HepG2 (cell line): ENCODE results near the gene GNPDA1. TPM values are rescaled to one million over a fixed set of nuclear protein-coding genes. Genes with fewer than 3 reads are reported as not detected.

ENCODE experiments used
- ATAC-seq: fragments of 200-7000 bp; cut with Tn5 transposase; 3 replicates; pipeline ENCODE4 v1.9.1; 2020; ENCODE audit warnings: mild to moderate bottlenecking, moderate library complexity
- BruUV-seq: library from RNA; stranded (reverse); fragments of 400-500 nt; replicated peaks from 2 replicates; lab custom pipeline; 2021; lab: Mats Ljungman, UMichigan
- CTCF ChIA-PET: fragments of 300-600 bp; formaldehyde crosslinking; extraction: SDS; loops from one replicate; lab custom pipeline; 2021; ENCODE audit warnings: low total read pairs, inconsistent platforms, low intra/inter-chr PET ratio; lab: Yijun Ruan, JAX
- POLR2A ChIA-PET: fragments of 350-600 bp; sonication (Branson Sonifier 250); formaldehyde crosslinking; loops from one replicate; lab custom pipeline; 2020; ENCODE audit warnings: antibody characterized with exemption, inconsistent platforms; lab: Yijun Ruan, JAX
- DNase-seq: peaks from one replicate; pipeline ENCODE4 v3.0.0-alpha.2; 2015; ENCODE audit warnings: low spot score
- FAIRE-seq: peaks from 3 replicates; lab custom pipeline; 2011; peaks lifted over from hg19 to GRCh38; lab: Jason Lieb, UNC
- H2AFZ ChIP-seq: one replicate; pipeline ENCODE4 v1.6.1; 2011; ENCODE audit warnings: low read length, inconsistent platforms
- H3K27ac ChIP-seq: fragments of 300-600 bp; 3 replicates; pipeline ENCODE4 v1.8.0; 2011; ENCODE audit warnings: mixed run types, mild to moderate bottlenecking, mixed read lengths, low read length, inconsistent platforms; ENCODE audit not compliant: insufficient read depth; ENCODE audit errors: extremely low read length
- H3K27me3 ChIP-seq, 2 experiments: fragments of 200-600 bp in 1 of 2; 2 replicates in 1 of 2; 3 replicates in 1 of 2; pipeline versions ENCODE4 v1.6.0 to v1.8.0; 2011; ENCODE audit warnings: low read length in 2 of 2, mild to moderate bottlenecking in 2 of 2, moderate library complexity in 2 of 2, inconsistent platforms in 1 of 2; ENCODE audit not compliant: insufficient read depth in 2 of 2, control insufficient read depth in 1 of 2
- H3K36me3 ChIP-seq, 2 experiments: fragments of 200-600 bp in 1 of 2; replicated peaks in 1 of 2; 2 replicates in 1 of 2; 3 replicates in 1 of 2; pipeline versions ENCODE4 v1.5.1 to v1.8.0; 2011; ENCODE audit warnings: low read length in 2 of 2, inconsistent platforms in 1 of 2; ENCODE audit not compliant: insufficient read depth in 2 of 2, control insufficient read depth in 1 of 2
- H3K4me1 ChIP-seq: 2 replicates; pipeline ENCODE4 v1.5.1; 2012; ENCODE audit warnings: low read length, inconsistent platforms; ENCODE audit not compliant: insufficient read depth
- H3K4me2 ChIP-seq: 2 replicates; pipeline ENCODE4 v1.6.0; 2011; ENCODE audit warnings: low read depth, low read length, inconsistent platforms
- H3K4me3 ChIP-seq, 3 experiments: fragments of 200-600 bp in 1 of 3; sonication (generic), shearing (Covaris generic) in 1 of 3; replicated peaks in 1 of 3; 2 replicates each; pipeline ENCODE4 v1.5.1; 2011 to 2016; ENCODE audit warnings: low read length in 3 of 3, inconsistent platforms in 2 of 3, low read depth in 2 of 3, mild to moderate bottlenecking in 2 of 3, control low read depth in 1 of 3, mixed read lengths in 1 of 3; ENCODE audit not compliant: insufficient read depth in 1 of 3
- H3K79me2 ChIP-seq: one replicate; pipeline ENCODE4 v1.6.1; 2011; ENCODE audit warnings: low read length, inconsistent platforms; ENCODE audit not compliant: insufficient read depth
- H3K9ac ChIP-seq: 2 replicates; pipeline ENCODE4 v1.6.0; 2011; ENCODE audit warnings: mild to moderate bottlenecking, low read depth, low read length, inconsistent platforms; ENCODE audit not compliant: insufficient read depth
- H3K9me3 ChIP-seq: 2 replicates; pipeline ENCODE4 v1.5.1; 2012; ENCODE audit warnings: mild to moderate bottlenecking, low read length
- H4K20me1 ChIP-seq: 2 replicates; pipeline ENCODE4 v1.6.0; 2011; ENCODE audit warnings: inconsistent platforms, mild to moderate bottlenecking, low read length, moderate library complexity; ENCODE audit not compliant: insufficient read depth
- ATF7-NPFF ChIP-seq: sonication (generic); formaldehyde crosslinking; IDR thresholded peaks from 2 replicates; pipeline ENCODE4 v1.8.1; 2023; ENCODE audit warnings: mild to moderate bottlenecking, low read depth, missing genetic modification reagents, moderate library complexity
- DBP ChIP-seq: sonication (generic); formaldehyde crosslinking; IDR thresholded peaks from 2 replicates; pipeline ENCODE4 v1.4.0; 2020; ENCODE audit warnings: missing genetic modification reagents; ENCODE audit errors: not compliant biosample characterization
- FOSL1 ChIP-seq: sonication (generic); formaldehyde crosslinking; IDR thresholded peaks from 2 replicates; pipeline ENCODE4 v1.9.0; 2021; ENCODE audit warnings: missing genetic modification reagents, borderline replicate concordance
- LBX2 ChIP-seq: sonication (generic); formaldehyde crosslinking; IDR thresholded peaks from 2 replicates; pipeline ENCODE4 v1.5.0; 2020; ENCODE audit warnings: missing genetic modification reagents, mild to moderate bottlenecking, borderline replicate concordance
- MAZ ChIP-seq, 2 experiments: sonication (generic) in 1 of 2; formaldehyde crosslinking in 1 of 2; IDR thresholded peaks; 2 replicates each; pipeline versions ENCODE4 v1.5.0 to v1.6.1; 2012 to 2020; ENCODE audit warnings: low read depth in 2 of 2, mild to moderate bottlenecking in 2 of 2, borderline replicate concordance in 1 of 2, improper control_type of control experiment in 1 of 2, low read length in 1 of 2, missing genetic modification reagents in 1 of 2, moderate library complexity in 1 of 2
- MTERF4 ChIP-seq: sonication (generic); formaldehyde crosslinking; IDR thresholded peaks from 2 replicates; pipeline ENCODE4 v1.8.0; 2023; ENCODE audit warnings: mild to moderate bottlenecking, missing genetic modification reagents
- PHB2 ChIP-seq: fragments of 450-650 bp; IDR thresholded peaks from 2 replicates; pipeline ENCODE4 v1.6.1; 2018; ENCODE audit not compliant: partially characterized antibody
- SOX6 ChIP-seq, 2 experiments: fragments of 450-650 bp in 1 of 2; sonication (generic) in 1 of 2; formaldehyde crosslinking in 1 of 2; IDR thresholded peaks; 2 replicates each; pipeline versions ENCODE4 v1.4.0 to v1.6.1; 2017 to 2020; ENCODE audit warnings: antibody characterized with exemption in 1 of 2, mild to moderate bottlenecking in 1 of 2, missing genetic modification reagents in 1 of 2
- SRY ChIP-seq: sonication (generic); formaldehyde crosslinking; IDR thresholded peaks from 2 replicates; pipeline ENCODE4 v1.8.0; 2022; ENCODE audit warnings: mild to moderate bottlenecking, missing genetic modification reagents
- ZBTB26 ChIP-seq: IDR thresholded peaks from 2 replicates; pipeline ENCODE4 v1.6.1; 2016; ENCODE audit warnings: missing compliant biosample characterization, missing genetic modification reagents, borderline replicate concordance
- ZNF276 ChIP-seq: sonication (generic); formaldehyde crosslinking; IDR thresholded peaks from 2 replicates; pipeline ENCODE4 v1.4.0; 2020; ENCODE audit warnings: mild to moderate bottlenecking, low read depth, missing genetic modification reagents
- ZNF431 ChIP-seq: sonication (generic); formaldehyde crosslinking; IDR thresholded peaks from 2 replicates; pipeline ENCODE4 v1.9.0; 2022; ENCODE audit warnings: missing genetic modification reagents, low read depth, mild to moderate bottlenecking, borderline replicate concordance
- ZNF496 ChIP-seq: sonication (generic); formaldehyde crosslinking; IDR thresholded peaks from 2 replicates; pipeline ENCODE4 v1.8.1; 2023; ENCODE audit warnings: mild to moderate bottlenecking, moderate library complexity, missing genetic modification reagents; ENCODE audit not compliant: insufficient replicate concordance
- ZNF567 ChIP-seq: sonication (generic); formaldehyde crosslinking; IDR thresholded peaks from 2 replicates; pipeline ENCODE4 v1.8.1; 2023; ENCODE audit warnings: mild to moderate bottlenecking, missing genetic modification reagents, borderline replicate concordance
- WGBS: methylation state at CpG from one replicate; pipeline ENCODE4 v1.1.6; 2017; ENCODE audit warnings: low lambda C conversion rate; 5-methylcytosine and 5-hydroxymethylcytosine counted together
- in situ Hi-C: cut with HindIII; loops from 2 replicates; pipeline ENCODE4 v1.10.0; 2017; ENCODE audit warnings: low pct_unique_long_range_greater_than_20kb; ENCODE audit not compliant: extremely low pct_ligation_motif_present
- intact Hi-C: fragments of 100-400 bp; cut with micrococcal nuclease; formaldehyde crosslinking; loops from one replicate; pipeline ENCODE4 v1.10.0; 2022; ENCODE audit not compliant: unreplicated experiment
- polyA plus RNA-seq, 8 experiments: library from polyadenylated mRNA; depleted of rRNA in 3 of 8; stranded (reverse) in 7 of 8; unstranded in 1 of 8; fragments of >200 nt; fragmentation: Illumina TruSeq in 4 of 8; extraction: Trizol in 4 of 8; gene quantifications; 2 replicates each; pipeline versions ENCODE4 v1.2.1 to v1.2.3, GENCODE V29; 2011 to 2016; ENCODE audit warnings: low read depth in 4 of 8, missing spikeins in 1 of 8, mixed read lengths in 1 of 8; ENCODE audit not compliant: insufficient read depth in 1 of 8
- total RNA-seq, 5 experiments: library from RNA; depleted of rRNA; stranded (reverse); fragments of >200 nt; fragmentation: Illumina TruSeq; extraction: Trizol; gene quantifications; 2 replicates each; pipeline ENCODE4 v1.2.3, GENCODE V29; 2016; ENCODE audit warnings: low read depth in 1 of 5

GNPDA1 gene
- total and polyA plus RNA-seq, 2 of the 13 experiments (the other 11 are each of a cell fraction or from before 2014, with no cell fraction given), result 6.0 to 54.1 TPM

GRCh38 chr5:142007237-142007544 is 5.6 kb downstream of the GNPDA1 start (continued):
- no peak for TF ChIP-seq SOX6 (IDR thresholded peaks at IDR 0.05)
- no peak for TF ChIP-seq SOX6 (CRISPR knock-in tag; IDR thresholded peaks at IDR 0.05)
- no peak for TF ChIP-seq ZNF496 (CRISPR knock-in tag)
- TF ChIP-seq MTERF4, result no peak
- no peak for TF ChIP-seq MAZ (IDR thresholded peaks at IDR 0.05; ENCODE audit: borderline replicate concordance, low read depth, low read length)
- no peak for TF ChIP-seq MAZ (CRISPR knock-in tag; IDR thresholded peaks at IDR 0.05; ENCODE audit: low read depth)
- no peak for TF ChIP-seq ZNF567 (CRISPR knock-in tag)
- TF ChIP-seq ZNF431 (CRISPR knock-in tag), result no peak

- no peak overlapping the region for H3K4me2 ChIP-seq
- no peak overlapping the region for H3K4me3 ChIP-seq
- no peak for TF ChIP-seq ZNF276 (CRISPR knock-in tag)
- no peak for TF ChIP-seq FOSL1 (CRISPR knock-in tag)
- no peak for TF ChIP-seq LBX2 (CRISPR knock-in tag)
- TF ChIP-seq PHB2, result no peak
- no peak for TF ChIP-seq DBP (CRISPR knock-in tag)
- no peak for TF ChIP-seq ATF7-NPFF (CRISPR knock-in tag)
- no peak for TF ChIP-seq SRY (CRISPR knock-in tag)
- no peak for TF ChIP-seq ZBTB26
- no peak for FAIRE-seq
- POLR2A ChIA-PET, result no interaction called here
- no peaks in the 10 kb centered on the region for H3K27me3 ChIP-seq
- no peaks in the 10 kb centered on the region for H3K79me2 ChIP-seq
- no peak overlapping the region for H2AFZ ChIP-seq
- peaks cover 2% of the 10 kb centered on the region for H3K4me1 ChIP-seq
- intact Hi-C loops, result no loop called here
- WGBS, result 96% methylated on average over 2 of the region's 3 CpGs
- in situ Hi-C loops, result no loop called here
- no peaks in the 10 kb centered on the region for H4K20me1 ChIP-seq
- no peak overlapping the region for H3K27ac ChIP-seq
- H3K9me3 ChIP-seq, result no peaks in the 10 kb centered on the region
- no TSS peak for BruUV-seq
- no peak for DNase-seq
- CTCF ChIA-PET, result no interaction called here
- no peak for ATAC-seq
- peaks cover 18 to 47% of the 10 kb centered on the region in 2 experiments for H3K36me3 ChIP-seq
- H3K9ac ChIP-seq, result no peak overlapping the region
Measured at GRCh38 chr5:142006363-142007236, 6.2 kb downstream of the GNPDA1 start.
